GM23248 (cell line): ENCODE results near the gene WFDC6.

ENCODE experiments used
- EZH2 ChIP-seq: fragments of 200-600 bp; sonication (generic); IDR thresholded peaks from 2 replicates; pipeline ENCODE4 v1.6.1; 2018; ENCODE audit warnings: antibody characterized with exemption, mild to moderate bottlenecking; ENCODE audit not compliant: insufficient read depth, poor library complexity, severe bottlenecking
- EZH2phosphoT487 ChIP-seq: fragments of 200-600 bp; sonication (generic); IDR thresholded peaks from 2 replicates; pipeline ENCODE4 v1.6.1; 2018; ENCODE audit warnings: antibody characterized with exemption, moderate library complexity, mild to moderate bottlenecking, low read depth; ENCODE audit not compliant: insufficient read depth

- TF ChIP-seq EZH2 (no peak), EZH2phosphoT487 (no peak)
These were observed 12.0 kb downstream of the WFDC6 start for GRCh38 chr20:45527294-45527693.
